ENCODE results near the gene SCYL2. TPM values are rescaled to one million over a fixed set of nuclear protein-coding genes. Genes with fewer than 3 reads are reported as not detected.
"Not testable (repeated sequence)": the region's sequence is repeated elsewhere in the genome, so short reads cannot be mapped to it uniquely, and the experiment has no call there.

Gene SCYL2
- total and polyA plus RNA-seq, 2 donors, result 22.2 to 88.5 TPM

- Histone ChIP-seq H3K4me3 (ENCODE audit: low read depth, low read length) (no peak overlapping the region), H3K36me3 (ENCODE audit: insufficient read depth) (no peaks in the 10 kb centered on the region), H3K27ac (ENCODE audit: low read depth) (no peak overlapping the region), H3K4me1 (ENCODE audit: insufficient read depth) (no peaks in the 10 kb centered on the region)
- 95% methylated on average over 4 of the region's 4 CpGs for WGBS
- DNase-seq (ENCODE audit: extremely low spot score), result no peak
Measured at GRCh38 chr12:100247765-100248164, 19.2 kb upstream of the SCYL2 start.

GRCh38 chr12:100248886-100249285 is 18.1 kb upstream of the SCYL2 start:
- H3K4me1 ChIP-seq (ENCODE audit: insufficient read depth), result no peaks in the 10 kb centered on the region
- no peak overlapping the region for H3K27ac ChIP-seq (ENCODE audit: low read depth)
- DNase-seq (ENCODE audit: extremely low spot score), result no peak
- H3K36me3 ChIP-seq (ENCODE audit: insufficient read depth), result no peaks in the 10 kb centered on the region
- H3K4me3 ChIP-seq (ENCODE audit: low read depth, low read length), result no peak overlapping the region

- no peak overlapping the region for H3K27ac ChIP-seq (ENCODE audit: low read depth)
- 97% methylated on average over 7 of the region's 7 CpGs for WGBS
- H3K4me3 ChIP-seq (ENCODE audit: low read depth, low read length), result no peak overlapping the region
- no peaks in the 10 kb centered on the region for H3K4me1 ChIP-seq (ENCODE audit: insufficient read depth)
- H3K36me3 ChIP-seq (ENCODE audit: insufficient read depth), result no peaks in the 10 kb centered on the region
- DNase-seq (ENCODE audit: extremely low spot score), result no peak
Measured at GRCh38 chr12:100249941-100250340, 17.0 kb upstream of the SCYL2 start.

GRCh38 chr12:100251917-100252316 is 15.1 kb upstream of the SCYL2 start:
- Histone ChIP-seq H3K4me3 (ENCODE audit: low read depth, low read length) (no peak overlapping the region), H3K36me3 (ENCODE audit: insufficient read depth) (no peaks in the 10 kb centered on the region), H3K27ac (ENCODE audit: low read depth) (no peak overlapping the region), H3K4me1 (ENCODE audit: insufficient read depth) (no peaks in the 10 kb centered on the region)
- DNase-seq (ENCODE audit: extremely low spot score), result no peak
- 69% methylated on average over 2 of the region's 2 CpGs for WGBS

- Histone ChIP-seq H3K4me3 (ENCODE audit: low read depth, low read length) (no peak overlapping the region), H3K27ac (ENCODE audit: low read depth) (no peak overlapping the region), H3K4me1 (ENCODE audit: insufficient read depth) (no peaks in the 10 kb centered on the region), H3K36me3 (ENCODE audit: insufficient read depth) (no peaks in the 10 kb centered on the region)
- 94% methylated on average over 1 of the region's 1 CpG for WGBS
- DNase-seq (ENCODE audit: extremely low spot score), result no peak
Measured at GRCh38 chr12:100253437-100253836, 13.5 kb upstream of the SCYL2 start.

GRCh38 chr12:100254876-100255275 is 12.1 kb upstream of the SCYL2 start:
- WGBS, result 86% methylated on average over 1 of the region's 1 CpG
- no peaks in the 10 kb centered on the region for H3K36me3 ChIP-seq (ENCODE audit: insufficient read depth)
- no peaks in the 10 kb centered on the region for H3K4me1 ChIP-seq (ENCODE audit: insufficient read depth)
- H3K4me3 ChIP-seq (ENCODE audit: low read depth, low read length), result no peak overlapping the region
- DNase-seq (ENCODE audit: extremely low spot score), result no peak
- no peak overlapping the region for H3K27ac ChIP-seq (ENCODE audit: low read depth)

- Histone ChIP-seq H3K27ac (ENCODE audit: low read depth) (no peak overlapping the region), H3K4me3 (ENCODE audit: low read depth, low read length) (no peak overlapping the region), H3K4me1 (ENCODE audit: insufficient read depth) (no peaks in the 10 kb centered on the region), H3K36me3 (ENCODE audit: insufficient read depth) (no peaks in the 10 kb centered on the region)
- DNase-seq (ENCODE audit: extremely low spot score), result no peak
- 95% methylated on average over 1 of the region's 1 CpG for WGBS
Measured at GRCh38 chr12:100258127-100258526, 8.8 kb upstream of the SCYL2 start.

- Histone ChIP-seq H3K4me3 (ENCODE audit: low read depth, low read length) (no peak overlapping the region), H3K36me3 (ENCODE audit: insufficient read depth) (no peaks in the 10 kb centered on the region), H3K27ac (ENCODE audit: low read depth) (no peak overlapping the region), H3K4me1 (ENCODE audit: insufficient read depth) (no peaks in the 10 kb centered on the region)
- WGBS, result 90% methylated on average over 5 of the region's 5 CpGs
- DNase-seq (ENCODE audit: extremely low spot score), result no peak
Measured at GRCh38 chr12:100263131-100263530, 3.8 kb upstream of the SCYL2 start.

- DNase-seq (ENCODE audit: extremely low spot score); H3K4me3 ChIP-seq (ENCODE audit: low read depth, low read length); H3K4me1 ChIP-seq (ENCODE audit: insufficient read depth); H3K27ac ChIP-seq (ENCODE audit: low read depth); H3K36me3 ChIP-seq (ENCODE audit: insufficient read depth): not testable (repeated sequence)
- WGBS, result 95% methylated on average over 5 of the region's 5 CpGs
Measured at GRCh38 chr12:100265107-100265506, 1.9 kb upstream of the SCYL2 start.

- peak overlapping the region; percentile 94 for H3K4me3 ChIP-seq (ENCODE audit: low read depth, low read length)
- H3K4me1 ChIP-seq (ENCODE audit: insufficient read depth), result no peaks in the 10 kb centered on the region
- 62% methylated on average over 11 of the region's 11 CpGs for WGBS
- no peaks in the 10 kb centered on the region for H3K36me3 ChIP-seq (ENCODE audit: insufficient read depth)
- no peak for DNase-seq (ENCODE audit: extremely low spot score)
- H3K27ac ChIP-seq (ENCODE audit: low read depth), result no peak overlapping the region
Measured at GRCh38 chr12:100265732-100266584, 1.0 kb upstream of the SCYL2 start.

GRCh38 chr12:100266585-100266834 is 467 bp upstream of the SCYL2 start:
- 1% methylated on average over 6 of the region's 6 CpGs for WGBS
- H3K36me3 ChIP-seq (ENCODE audit: insufficient read depth), result no peaks in the 10 kb centered on the region
- no peak overlapping the region for H3K27ac ChIP-seq (ENCODE audit: low read depth)
- peak overlapping the region; percentile 94 for H3K4me3 ChIP-seq (ENCODE audit: low read depth, low read length)
- no peak for DNase-seq (ENCODE audit: extremely low spot score)
- no peaks in the 10 kb centered on the region for H3K4me1 ChIP-seq (ENCODE audit: insufficient read depth)

- Histone ChIP-seq H3K4me3 (ENCODE audit: low read depth, low read length) (peak overlapping the region; percentile 94), H3K4me1 (ENCODE audit: insufficient read depth) (no peaks in the 10 kb centered on the region), H3K27ac (ENCODE audit: low read depth) (peak overlapping the region; percentile 94), H3K36me3 (ENCODE audit: insufficient read depth) (no peaks in the 10 kb centered on the region)
- WGBS, result under 1% methylated on average over 33 of the region's 33 CpGs
- DNase-seq (ENCODE audit: extremely low spot score), result peak; percentile 6
Measured at GRCh38 chr12:100267603-100268281, 765 bp downstream of the SCYL2 start.

- no peak overlapping the region for H3K4me3 ChIP-seq (ENCODE audit: low read depth, low read length)
- no peak for DNase-seq (ENCODE audit: extremely low spot score)
- H3K4me1 ChIP-seq (ENCODE audit: insufficient read depth), result no peaks in the 10 kb centered on the region
- no peaks in the 10 kb centered on the region for H3K36me3 ChIP-seq (ENCODE audit: insufficient read depth)
- no peak overlapping the region for H3K27ac ChIP-seq (ENCODE audit: low read depth)
- 56% methylated on average over 5 of the region's 5 CpGs for WGBS
Measured at GRCh38 chr12:100268835-100269564, 2.0 kb downstream of the SCYL2 start.

GRCh38 chr12:100273782-100274181 is 6.8 kb downstream of the SCYL2 start:
- Histone ChIP-seq H3K36me3 (ENCODE audit: insufficient read depth) (no peaks in the 10 kb centered on the region), H3K4me3 (ENCODE audit: low read depth, low read length) (no peak overlapping the region), H3K4me1 (ENCODE audit: insufficient read depth) (no peaks in the 10 kb centered on the region), H3K27ac (ENCODE audit: low read depth) (no peak overlapping the region)
- no peak for DNase-seq (ENCODE audit: extremely low spot score)
- WGBS, result 74% methylated on average over 4 of the region's 4 CpGs

Measured in urinary bladder (tissue), 4 donors.